OCI-LY7 (cell line): ENCODE results near the gene ADCY3. TPM values are rescaled to one million over a fixed set of nuclear protein-coding genes. Genes with fewer than 3 reads are reported as not detected.

Source experiments
- BruUV-seq: library from RNA; stranded (reverse); fragments of 400-500 nt; replicated peaks from 2 replicates; lab custom pipeline; 2021; lab: Mats Ljungman, UMichigan
- CTCF ChIA-PET: fragments of 300-600 bp; sonication (Branson Sonifier 250); formaldehyde crosslinking; loops from one replicate; lab custom pipeline; 2022; ENCODE audit warnings: antibody characterized with exemption; ENCODE audit not compliant: unreplicated experiment; lab: Charles Lee
- POLR2A ChIA-PET: fragments of 300-600 bp; sonication (Branson Sonifier 250); formaldehyde crosslinking; loops from one replicate; lab custom pipeline; 2022; ENCODE audit warnings: antibody characterized with exemption; lab: Charles Lee
- DNase-seq: peaks from one replicate; pipeline ENCODE4 v3.0.0-alpha.2; 2015; ENCODE audit warnings: low spot score
- H2AFZ ChIP-seq: fragments of 200-600 bp; sonication (generic), shearing (Covaris generic); 2 replicates; pipeline ENCODE4 v1.6.1; 2014; ENCODE audit warnings: mild to moderate bottlenecking, antibody characterized with exemption, low read length, moderate library complexity
- H3K27ac ChIP-seq: fragments of 200-600 bp; sonication (generic); 2 replicates; pipeline ENCODE4 v1.5.1; 2014; ENCODE audit warnings: mixed run types, low read depth, mild to moderate bottlenecking, moderate library complexity, low read length, inconsistent platforms; ENCODE audit not compliant: poor library complexity, severe bottlenecking
- H3K36me3 ChIP-seq: fragments of 200-600 bp; sonication (generic); 2 replicates; pipeline ENCODE4 v1.6.1; 2014; ENCODE audit warnings: mild to moderate bottlenecking, antibody characterized with exemption, low read length, moderate library complexity, mixed read lengths; ENCODE audit not compliant: insufficient read depth
- H3K4me1 ChIP-seq: fragments of 200-600 bp; sonication (generic); 2 replicates; pipeline ENCODE4 v1.5.1; 2014; ENCODE audit warnings: mild to moderate bottlenecking, low read length; ENCODE audit not compliant: insufficient read depth, poor library complexity, severe bottlenecking
- H3K4me2 ChIP-seq: fragments of 200-600 bp; sonication (generic); 2 replicates; pipeline ENCODE4 v1.6.1; 2014; ENCODE audit warnings: mild to moderate bottlenecking, low read length
- H3K4me3 ChIP-seq: fragments of 200-600 bp; sonication (generic); 2 replicates; pipeline ENCODE4 v1.5.1; 2014; ENCODE audit warnings: mild to moderate bottlenecking, low read depth, low read length; ENCODE audit not compliant: poor library complexity, severe bottlenecking
- H3K79me2 ChIP-seq: fragments of 200-600 bp; sonication (generic); 2 replicates; pipeline ENCODE4 v1.6.1; 2016; ENCODE audit warnings: low read depth, mild to moderate bottlenecking, low read length, moderate library complexity, mixed read lengths; ENCODE audit not compliant: insufficient read depth
- H3K9me2 ChIP-seq: fragments of 200-600 bp; sonication (generic); 2 replicates; pipeline ENCODE4 v1.6.1; 2016; ENCODE audit warnings: mild to moderate bottlenecking, low read length, mixed read lengths; ENCODE audit not compliant: insufficient read depth
- H3K9me3 ChIP-seq: fragments of 200-600 bp; sonication (generic); 2 replicates; pipeline ENCODE4 v1.6.1; 2014; ENCODE audit warnings: mild to moderate bottlenecking, mixed run types, low read length, mixed read lengths
- H4K20me1 ChIP-seq: fragments of 200-600 bp; sonication (generic); 2 replicates; pipeline ENCODE4 v1.6.1; 2014; ENCODE audit warnings: mild to moderate bottlenecking, antibody characterized with exemption, low read length, moderate library complexity, mixed read lengths; ENCODE audit not compliant: insufficient read depth
- CTCF ChIP-seq: fragments of 200-600 bp; sonication (generic); conservative IDR thresholded peaks from 2 replicates; pipeline ENCODE4 v1.5.1; 2014; ENCODE audit warnings: mild to moderate bottlenecking, antibody characterized with exemption, low read length, moderate library complexity, mixed read lengths
- EZH2phosphoT487 ChIP-seq: fragments of 200-600 bp; sonication (generic); IDR thresholded peaks from 2 replicates; pipeline ENCODE4 v1.6.1; 2018; ENCODE audit warnings: low read depth, borderline replicate concordance, mild to moderate bottlenecking, mixed run types, antibody characterized with exemption, low read length, moderate library complexity, mixed read lengths
- intact Hi-C: fragments of 100-400 bp; cut with micrococcal nuclease; formaldehyde crosslinking; loops from one replicate; pipeline ENCODE4 v1.10.0; 2022; ENCODE audit not compliant: unreplicated experiment
- total RNA-seq, 2 experiments: library from RNA; depleted of rRNA in 1 of 2; stranded (reverse); fragments of >200 nt in 1 of 2; shearing (Covaris generic) in 1 of 2; gene quantifications; 2 replicates each; pipeline ENCODE4 v1.2.3, GENCODE V29; 2014 to 2022

Gene ADCY3
- total RNA-seq, 2 experiments from 2014 or later, result 45.8 to 55.0 TPM

- Histone ChIP-seq H4K20me1 (no peaks in the 10 kb centered on the region), H3K4me2 (no peak overlapping the region), H2AFZ (no peak overlapping the region), H3K9me2 (no peaks in the 10 kb centered on the region), H3K9me3 (no peaks in the 10 kb centered on the region), H3K4me1 (peaks cover 11% of the 10 kb centered on the region), H3K36me3 (peaks cover 38% of the 10 kb centered on the region), H3K4me3 (no peak overlapping the region), H3K27ac (no peak overlapping the region), H3K79me2 (no peaks in the 10 kb centered on the region)
- no TSS peak for BruUV-seq
- intact Hi-C loops, result no loop called here
- TF ChIP-seq CTCF, result no peak
- no peak for TF ChIP-seq EZH2phosphoT487
- ChIA-PET POLR2A (no interaction called here), CTCF (no interaction called here)
- no peak for DNase-seq
These were observed 88.6 kb downstream of the ADCY3 start for GRCh38 chr2:24831221-24832072.

- POLR2A ChIA-PET, result no interaction called here
- intact Hi-C loops, result no loop called here
These were observed 89.3 kb downstream of the ADCY3 start for GRCh38 chr2:24830786-24831185.

GRCh38 chr2:24830351-24830750, 89.7 kb downstream of the ADCY3 start:
- H3K36me3 ChIP-seq, result peaks cover 41% of the 10 kb centered on the region
- H3K79me2 ChIP-seq, result no peaks in the 10 kb centered on the region
- no peak for DNase-seq
- no TSS peak for BruUV-seq
- CTCF ChIA-PET, result interaction anchor here (0.6 kb wide), 1 partner anchor 299 kb away, joined by 3 read pairs; no protein-coding TSS in a partner anchor
- H3K9me3 ChIP-seq, result no peaks in the 10 kb centered on the region
- peaks cover 20% of the 10 kb centered on the region for H3K4me1 ChIP-seq
- H4K20me1 ChIP-seq, result no peaks in the 10 kb centered on the region
- no peak overlapping the region for H3K4me3 ChIP-seq
- intact Hi-C loops, result no loop called here
- no peaks in the 10 kb centered on the region for H3K9me2 ChIP-seq
- H3K4me2 ChIP-seq, result no peak overlapping the region
- POLR2A ChIA-PET, result no interaction called here
- H3K27ac ChIP-seq, result no peak overlapping the region
- TF ChIP-seq EZH2phosphoT487 (no peak), CTCF (no peak)
- H2AFZ ChIP-seq, result no peak overlapping the region

More at GRCh38 chr2:24830786-24831185, 89.3 kb downstream of the ADCY3 start:
- H3K9me2 ChIP-seq, result no peaks in the 10 kb centered on the region
- BruUV-seq, result no TSS peak
- no peak for TF ChIP-seq EZH2phosphoT487
- H3K79me2 ChIP-seq, result no peaks in the 10 kb centered on the region
- H3K36me3 ChIP-seq, result peaks cover 38% of the 10 kb centered on the region
- CTCF ChIA-PET, result no interaction called here
- H2AFZ ChIP-seq, result no peak overlapping the region
- H4K20me1 ChIP-seq, result no peaks in the 10 kb centered on the region
- no peak overlapping the region for H3K27ac ChIP-seq
- DNase-seq, result no peak
- no peak overlapping the region for H3K4me2 ChIP-seq
- no peak overlapping the region for H3K4me3 ChIP-seq
- H3K4me1 ChIP-seq, result peaks cover 18% of the 10 kb centered on the region
- H3K9me3 ChIP-seq, result no peaks in the 10 kb centered on the region
